ENCODE measurements around the gene TCHHL1. TPM values are rescaled to one million over a fixed set of nuclear protein-coding genes. Genes with fewer than 3 reads are reported as not detected.

TCHHL1 gene
- total RNA-seq: not detected in 2 replicates

DNA sequence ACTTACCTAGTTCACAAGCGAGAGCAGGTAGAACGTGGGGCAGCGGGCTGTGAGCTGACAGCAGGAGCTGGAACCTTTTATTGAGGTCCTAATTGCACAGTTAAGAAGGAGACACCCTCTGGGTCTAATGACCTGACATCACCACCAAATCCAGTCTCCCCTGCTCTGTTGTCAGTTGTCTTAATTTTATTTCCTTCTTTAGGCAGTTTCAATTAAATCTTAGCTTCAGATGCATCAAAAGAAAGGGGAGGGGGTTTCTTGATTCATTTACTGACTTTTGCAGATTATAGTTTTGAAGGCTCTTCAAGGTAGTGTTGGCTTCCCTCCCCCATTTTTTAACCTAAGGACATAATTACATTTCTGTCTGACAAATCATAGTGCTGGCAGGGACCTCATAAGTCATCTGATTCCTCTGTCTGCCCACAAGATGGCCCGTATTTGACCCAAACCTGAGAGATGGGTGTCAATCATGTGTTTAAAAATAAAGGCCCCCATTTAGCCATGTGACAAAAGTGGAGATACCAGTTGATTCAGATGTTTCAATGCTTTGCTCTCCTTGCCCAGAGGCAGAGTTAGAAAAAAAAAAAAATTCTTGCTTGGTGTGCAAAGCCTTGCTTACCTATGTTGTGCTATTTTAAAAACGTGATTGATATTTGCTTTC lies at the start of gene TCHHL1:
TCHHL1 (minus strand) TSS at position 51 of the 661 bp plus-strand sequence. CDS start 921 bp downstream, outside the sequence.
- intact Hi-C loops (cut with micrococcal nuclease): no loop called here

DNA sequence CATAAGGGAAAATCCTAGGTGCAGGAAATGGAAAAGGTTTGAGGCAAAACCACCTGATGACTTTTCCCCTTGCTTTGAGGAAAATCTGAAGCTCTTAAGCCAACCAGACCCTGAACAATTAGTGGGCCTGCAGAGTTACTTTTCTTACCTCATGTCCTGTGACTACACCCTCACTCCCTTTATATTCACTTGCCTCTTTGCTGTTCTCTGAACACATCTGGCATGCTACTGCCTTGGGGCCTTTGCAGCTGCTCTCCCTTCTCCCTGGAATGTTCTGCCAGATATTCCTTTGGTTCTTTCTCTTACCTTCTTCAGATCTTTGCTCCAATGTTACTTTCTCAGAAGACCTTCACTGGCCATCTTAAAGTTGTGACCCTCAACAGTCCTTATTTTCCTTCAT lies 48.4 kb upstream of the TCHHL1 start:
- intact Hi-C loops (cut with micrococcal nuclease): no loop called here

DNA sequence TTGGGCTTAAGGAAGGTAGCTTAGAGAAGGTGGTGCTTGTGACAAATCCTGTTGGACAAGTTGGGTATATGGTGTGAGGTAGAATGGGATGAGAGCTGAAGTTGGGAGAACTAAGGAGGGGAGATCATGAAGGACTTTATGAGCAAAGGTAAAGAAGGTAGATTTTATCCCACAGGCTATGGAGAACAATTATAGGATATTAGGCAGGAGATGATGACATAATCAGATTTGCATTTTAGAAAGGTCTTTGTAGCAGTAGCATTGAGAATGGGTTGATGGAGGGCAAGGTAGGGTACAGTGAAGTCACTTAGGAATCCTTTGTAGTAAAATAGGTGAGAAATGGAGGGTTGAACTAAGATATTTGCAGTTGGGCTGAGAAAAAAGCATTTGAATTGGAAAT lies 41.3 kb upstream of the TCHHL1 start:
- intact Hi-C loops (cut with micrococcal nuclease): no loop called here

DNA sequence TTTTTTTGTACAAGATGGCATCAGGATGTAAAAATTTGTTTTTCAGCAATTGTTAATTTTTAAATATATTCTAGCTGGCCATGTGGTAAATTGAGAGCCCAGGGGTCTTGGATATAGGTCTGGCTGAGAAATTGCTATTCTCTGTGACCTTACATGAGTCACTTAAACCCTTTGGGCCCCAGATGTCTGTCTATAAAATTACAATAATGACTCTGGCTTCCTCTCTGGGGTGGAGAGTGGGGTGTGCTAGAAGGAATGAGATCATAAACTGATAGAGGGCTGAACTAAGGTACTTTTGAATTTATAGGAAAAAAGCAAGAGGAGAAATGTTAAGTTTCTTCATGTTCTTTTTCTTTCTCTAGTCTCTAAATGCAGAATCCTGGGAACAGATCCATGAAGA lies 38.8 kb upstream of the TCHHL1 start:
- intact Hi-C loops (cut with micrococcal nuclease): no loop called here

DNA sequence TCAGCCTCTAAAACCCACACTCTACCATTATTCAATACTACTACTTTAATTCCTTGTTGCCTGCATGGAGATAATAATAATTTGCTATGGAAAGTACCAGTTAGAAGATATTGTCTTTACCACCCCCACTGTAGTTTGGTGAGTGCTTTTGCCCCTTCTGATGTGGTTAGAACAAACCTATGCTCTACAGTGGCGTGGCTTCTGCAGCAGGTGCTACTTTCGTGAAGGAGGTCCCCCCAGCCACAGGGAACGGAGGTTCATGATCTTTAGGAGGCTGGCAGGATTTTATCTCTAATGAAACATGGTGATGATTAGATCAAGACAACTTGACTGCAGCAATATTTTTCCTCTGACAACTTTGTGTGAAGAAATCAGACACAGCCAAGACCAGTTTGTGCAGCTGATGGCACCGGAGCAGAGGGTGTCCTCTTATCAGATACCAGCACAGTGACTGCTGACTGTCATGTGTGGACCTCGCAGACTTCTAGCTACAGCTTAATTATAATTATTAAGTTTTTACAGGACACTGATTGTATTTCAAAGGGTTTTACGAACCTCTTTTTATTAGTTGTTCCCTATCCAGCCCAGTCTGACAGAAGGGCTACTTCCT lies 37.1 kb upstream of the TCHHL1 start:
- intact Hi-C loops (cut with micrococcal nuclease): no loop called here

DNA sequence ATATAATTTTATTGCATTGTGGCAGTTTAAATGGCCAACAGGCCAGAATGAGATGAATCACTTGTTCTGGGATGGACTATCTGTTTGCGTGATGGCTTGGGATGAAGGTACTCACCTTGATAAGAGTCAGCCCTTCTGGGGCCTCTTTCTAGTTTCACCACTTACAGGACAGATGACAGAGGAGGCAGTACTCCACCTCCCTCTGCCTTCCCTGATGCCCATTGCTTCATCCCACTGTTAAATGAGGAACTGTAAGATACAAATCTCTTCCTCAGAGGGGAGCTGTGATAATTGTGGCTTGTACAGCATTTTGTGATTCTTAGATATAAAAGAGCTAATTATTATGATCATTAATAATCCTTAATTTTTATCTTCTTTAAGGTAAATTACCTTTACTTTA lies 30.1 kb upstream of the TCHHL1 start:
- intact Hi-C loops (cut with micrococcal nuclease): no loop called here

DNA sequence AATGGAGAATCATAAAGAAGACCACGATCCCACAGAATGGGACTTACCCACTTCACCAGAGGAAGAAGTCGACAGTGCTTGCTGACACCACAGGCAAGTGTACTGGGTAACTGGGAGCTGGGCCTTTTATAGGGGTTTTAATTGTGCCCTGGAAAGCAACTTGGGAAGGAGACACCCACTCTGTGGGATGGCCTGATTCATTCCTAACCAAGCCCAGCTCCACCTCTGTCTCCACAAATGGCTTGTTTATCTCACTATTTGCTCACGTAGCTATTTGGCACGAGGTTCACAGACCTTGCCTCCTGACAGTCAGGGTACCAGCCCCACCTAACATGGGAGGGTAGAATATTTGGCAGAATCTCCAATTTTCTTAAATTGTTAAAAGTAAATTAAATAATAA lies 26.5 kb upstream of the TCHHL1 start, which contains the start of gene TCHH:
TCHH (minus strand) TSS at position 101 of the 400 bp plus-strand sequence. CDS start 1,364 bp downstream, outside the sequence.
- intact Hi-C loops (cut with micrococcal nuclease): no loop called here

DNA sequence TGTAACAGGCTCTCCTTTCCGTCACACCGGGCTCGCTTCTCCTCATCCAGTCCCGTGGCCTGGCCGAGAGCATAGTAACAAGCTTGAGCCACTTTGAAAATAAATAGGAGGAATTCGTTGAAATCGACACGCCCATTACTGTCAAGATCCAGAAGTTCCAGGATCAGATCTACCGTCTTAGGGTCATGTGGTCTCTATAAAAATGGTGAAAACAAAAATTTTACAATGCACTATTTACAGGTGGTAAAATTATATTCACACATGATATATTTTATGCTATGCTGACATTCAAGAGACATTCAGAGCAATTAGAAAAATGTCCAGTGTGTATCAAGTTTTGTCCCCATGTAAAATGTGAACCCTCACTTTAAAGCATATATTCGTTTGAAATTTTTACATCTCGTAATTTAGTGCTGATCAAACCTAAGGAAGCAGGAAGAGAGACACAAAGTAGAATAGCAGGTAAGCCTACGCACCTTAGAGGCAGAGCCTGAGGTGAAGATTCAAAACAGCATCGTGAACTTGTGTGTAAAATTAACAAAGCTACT lies 24.1 kb upstream of the TCHHL1 start:
- intact Hi-C loops (cut with micrococcal nuclease): loop anchor here (5.0 kb wide), 2 partner anchors 61 to 74 kb away; no protein-coding TSS in a partner anchor

DNA sequence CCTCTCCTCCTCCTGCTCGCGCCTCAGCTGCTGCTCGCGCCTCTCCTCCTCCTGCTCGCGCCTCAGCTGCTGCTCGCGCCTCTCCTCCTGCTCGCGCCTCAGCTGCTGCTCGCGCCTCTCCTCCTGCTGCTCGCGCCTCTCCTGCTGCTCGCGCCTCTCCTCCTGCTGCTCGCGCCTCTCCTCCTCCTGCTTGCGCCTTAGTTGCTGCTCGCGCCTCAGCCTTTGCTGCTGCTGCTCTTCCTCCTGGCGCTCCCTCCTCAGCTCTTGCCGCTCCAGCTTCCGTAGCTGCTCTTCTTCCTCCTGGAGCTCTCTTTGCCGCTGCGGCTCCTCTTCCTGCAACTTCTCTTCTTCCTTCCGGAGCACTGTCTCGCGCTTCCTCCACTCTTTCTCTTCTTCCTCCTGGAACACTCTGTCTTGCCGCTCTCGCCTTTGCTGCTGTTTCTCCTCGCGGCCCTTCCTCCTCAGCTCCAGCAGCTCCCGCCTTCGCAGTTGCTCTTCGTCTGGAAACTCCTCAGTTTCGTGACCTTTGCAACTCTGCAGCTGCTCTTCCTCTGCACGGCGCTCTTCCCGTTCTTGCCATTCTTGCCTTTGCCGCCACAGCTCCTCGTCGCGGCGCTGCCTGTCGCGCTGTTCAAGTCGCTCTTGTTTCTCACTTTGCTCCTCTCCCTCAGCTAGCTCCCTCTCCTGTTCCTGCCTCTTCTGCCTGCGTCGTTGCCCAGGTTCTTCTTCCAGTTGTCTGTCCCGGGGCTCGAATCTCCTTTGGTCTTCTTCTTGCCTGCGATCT lies 23.4 kb upstream of the TCHHL1 start:
- intact Hi-C loops (cut with micrococcal nuclease): loop anchor here (5.0 kb wide), 2 partner anchors 60 to 75 kb away; no protein-coding TSS in a partner anchor

DNA sequence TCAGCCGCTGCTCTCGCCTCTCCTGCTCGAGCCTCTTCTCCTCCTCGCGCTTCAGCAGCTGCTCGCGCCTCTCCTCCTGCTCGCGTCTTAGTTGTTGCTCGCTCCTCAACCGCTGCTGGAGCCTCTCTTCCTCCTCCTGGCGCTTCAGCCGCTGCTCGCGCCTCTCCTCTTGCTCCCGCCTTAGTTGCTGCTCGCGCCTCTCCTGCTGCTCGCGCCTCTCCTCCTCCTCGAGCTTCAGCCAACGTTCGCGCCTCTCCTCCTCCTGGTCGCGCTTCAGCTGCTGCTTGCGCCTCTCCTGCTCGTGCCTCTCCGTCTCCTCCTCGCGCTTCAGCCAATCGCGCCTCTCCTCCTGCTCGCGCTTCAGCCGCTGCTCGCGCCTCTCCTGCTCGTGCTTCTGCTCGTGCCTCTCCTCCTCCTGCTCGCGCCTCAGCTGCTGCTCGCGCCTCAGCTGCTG lies 22.7 kb upstream of the TCHHL1 start:
- intact Hi-C loops (cut with micrococcal nuclease): loop anchor here (5.0 kb wide), 2 partner anchors 59 to 76 kb away; no protein-coding TSS in a partner anchor

DNA sequence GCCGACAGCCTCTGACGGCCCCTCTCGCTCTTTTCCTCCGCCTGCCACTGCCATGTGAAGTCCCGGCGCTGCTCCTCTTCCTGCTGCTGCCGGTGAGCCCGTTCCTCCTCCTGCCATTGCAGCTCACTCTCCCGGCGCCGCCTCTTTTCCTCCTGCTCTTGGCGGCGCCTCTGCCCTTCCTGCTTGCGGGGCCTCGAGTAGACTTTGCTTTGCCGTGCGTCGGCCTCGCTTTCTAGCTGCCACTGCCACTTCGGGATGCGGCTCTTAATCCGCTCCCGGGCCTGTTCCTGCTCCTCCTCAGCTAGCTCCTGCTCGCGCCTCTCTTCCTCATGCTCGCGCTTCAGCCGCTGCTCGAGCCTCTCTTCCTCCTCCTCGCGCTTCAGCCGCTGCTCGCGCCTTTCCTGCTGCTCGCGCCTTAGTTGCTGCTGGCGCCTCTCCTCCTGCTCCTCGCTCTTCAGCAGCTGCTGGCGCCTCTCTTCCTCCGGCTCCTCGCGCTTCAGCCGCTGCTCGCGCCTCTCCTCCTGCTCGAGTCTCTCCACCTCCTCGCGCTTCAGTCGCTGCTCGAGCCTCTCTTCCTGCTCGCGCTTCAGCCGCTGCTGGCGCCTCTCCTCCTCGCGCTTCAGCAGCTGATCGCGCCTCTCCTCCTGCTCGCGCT lies 22.1 kb upstream of the TCHHL1 start:
- intact Hi-C loops (cut with micrococcal nuclease): loop anchor here (5.0 kb wide), 2 partner anchors 59 to 76 kb away; no protein-coding TSS in a partner anchor

DNA sequence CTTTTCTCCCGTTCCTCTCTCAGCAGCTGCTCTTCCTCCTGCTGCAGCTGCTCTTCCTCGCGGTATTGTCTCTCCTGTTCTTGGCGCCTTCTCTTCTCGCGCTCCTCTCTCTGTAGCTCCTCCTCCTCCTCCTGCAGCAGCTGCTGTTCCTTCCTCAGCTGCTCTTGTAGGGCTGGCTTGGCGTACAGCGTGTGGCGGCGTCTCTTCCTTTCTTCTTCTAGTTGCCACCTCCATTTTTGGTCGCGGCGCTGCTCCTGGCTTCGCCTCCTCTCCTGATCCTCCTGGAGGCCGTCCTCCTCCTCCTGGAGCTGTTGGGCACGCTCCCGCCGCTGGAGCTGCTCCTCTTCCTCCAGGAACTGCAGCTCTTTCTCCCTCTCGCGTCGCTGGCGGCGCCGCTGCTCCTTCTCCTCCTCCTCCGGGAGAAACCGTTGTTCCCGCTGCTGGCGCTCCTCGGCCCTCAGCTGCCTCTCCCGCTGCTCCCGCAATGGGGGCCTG lies 21.5 kb upstream of the TCHHL1 start:
- intact Hi-C loops (cut with micrococcal nuclease): loop anchor here (5.0 kb wide), 2 partner anchors 58 to 77 kb away; no protein-coding TSS in a partner anchor

DNA sequence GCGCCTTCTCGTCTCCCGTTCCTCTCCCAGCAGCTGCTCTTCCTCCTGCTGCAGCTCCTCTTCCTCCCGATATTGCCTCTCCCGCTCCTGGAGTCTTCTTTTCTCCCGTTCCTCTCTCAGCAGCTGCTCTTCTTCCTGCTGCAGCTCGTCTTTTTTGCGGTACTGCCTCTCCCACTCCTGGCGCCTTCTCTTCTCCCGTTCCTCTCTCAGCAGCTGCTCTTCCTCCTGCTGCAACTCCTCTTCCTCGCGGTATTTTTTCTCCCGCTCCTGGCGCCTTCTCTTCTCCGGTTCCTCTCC lies 21.1 kb upstream of the TCHHL1 start:
- intact Hi-C loops (cut with micrococcal nuclease): loop anchor here (5.0 kb wide), 2 partner anchors 58 to 77 kb away; no protein-coding TSS in a partner anchor

DNA sequence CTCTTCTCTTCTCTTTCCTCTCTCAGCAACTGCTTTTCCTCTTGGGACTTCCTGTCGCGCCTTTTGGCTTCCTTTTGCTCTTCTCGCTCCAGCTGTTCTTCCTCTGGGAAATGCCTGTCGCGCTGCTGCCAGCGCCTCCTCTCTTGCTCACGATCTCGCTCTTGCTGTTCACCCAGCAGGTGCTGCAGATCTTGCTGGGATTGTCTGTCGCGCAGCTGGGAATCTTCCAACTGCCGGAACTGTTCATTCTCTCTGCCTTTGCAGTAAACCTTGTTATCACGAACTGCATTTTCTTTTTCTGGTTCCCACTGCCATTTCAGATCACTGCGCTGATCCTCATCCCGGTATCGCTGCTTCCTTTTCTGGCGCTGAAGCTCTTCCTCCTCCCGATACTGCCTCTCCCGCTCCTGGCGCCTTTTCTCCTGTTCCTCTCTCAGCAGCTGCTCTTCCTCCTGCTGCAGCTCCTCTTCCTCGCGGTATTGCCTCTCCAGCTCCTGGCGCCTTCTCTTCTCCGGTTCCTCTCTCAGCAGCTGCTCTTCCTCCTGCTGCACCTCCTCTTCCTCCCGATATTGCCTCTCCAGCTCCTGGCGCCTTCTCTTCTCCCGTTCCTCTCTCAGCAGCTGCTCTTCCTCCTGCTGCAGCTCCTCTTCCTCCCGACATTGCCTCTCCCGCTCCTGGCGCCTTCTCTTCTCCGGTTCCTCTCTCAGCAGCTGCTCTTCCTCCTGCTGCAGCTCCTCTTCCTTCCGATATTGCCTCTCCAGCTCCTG lies 20.6 kb upstream of the TCHHL1 start:
- intact Hi-C loops (cut with micrococcal nuclease): no loop called here

DNA sequence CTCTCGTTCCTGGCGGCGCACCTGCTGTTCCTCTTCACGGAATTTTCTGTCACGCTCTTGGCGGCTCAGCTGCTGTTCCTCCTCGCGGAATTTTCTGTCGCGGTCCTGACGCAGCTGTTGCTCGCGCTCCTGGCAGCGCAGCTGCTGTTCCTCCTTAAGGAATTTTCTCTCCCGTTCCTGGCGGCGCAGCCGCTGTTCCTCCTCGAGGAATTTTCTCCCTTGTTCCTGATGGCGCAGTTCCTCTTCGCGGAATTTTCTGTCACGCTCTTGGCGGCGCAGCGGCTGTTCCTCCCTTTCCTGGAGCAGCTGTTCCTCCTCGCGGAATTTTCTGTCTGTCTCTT lies 20.0 kb upstream of the TCHHL1 start:
- intact Hi-C loops (cut with micrococcal nuclease): no loop called here

DNA sequence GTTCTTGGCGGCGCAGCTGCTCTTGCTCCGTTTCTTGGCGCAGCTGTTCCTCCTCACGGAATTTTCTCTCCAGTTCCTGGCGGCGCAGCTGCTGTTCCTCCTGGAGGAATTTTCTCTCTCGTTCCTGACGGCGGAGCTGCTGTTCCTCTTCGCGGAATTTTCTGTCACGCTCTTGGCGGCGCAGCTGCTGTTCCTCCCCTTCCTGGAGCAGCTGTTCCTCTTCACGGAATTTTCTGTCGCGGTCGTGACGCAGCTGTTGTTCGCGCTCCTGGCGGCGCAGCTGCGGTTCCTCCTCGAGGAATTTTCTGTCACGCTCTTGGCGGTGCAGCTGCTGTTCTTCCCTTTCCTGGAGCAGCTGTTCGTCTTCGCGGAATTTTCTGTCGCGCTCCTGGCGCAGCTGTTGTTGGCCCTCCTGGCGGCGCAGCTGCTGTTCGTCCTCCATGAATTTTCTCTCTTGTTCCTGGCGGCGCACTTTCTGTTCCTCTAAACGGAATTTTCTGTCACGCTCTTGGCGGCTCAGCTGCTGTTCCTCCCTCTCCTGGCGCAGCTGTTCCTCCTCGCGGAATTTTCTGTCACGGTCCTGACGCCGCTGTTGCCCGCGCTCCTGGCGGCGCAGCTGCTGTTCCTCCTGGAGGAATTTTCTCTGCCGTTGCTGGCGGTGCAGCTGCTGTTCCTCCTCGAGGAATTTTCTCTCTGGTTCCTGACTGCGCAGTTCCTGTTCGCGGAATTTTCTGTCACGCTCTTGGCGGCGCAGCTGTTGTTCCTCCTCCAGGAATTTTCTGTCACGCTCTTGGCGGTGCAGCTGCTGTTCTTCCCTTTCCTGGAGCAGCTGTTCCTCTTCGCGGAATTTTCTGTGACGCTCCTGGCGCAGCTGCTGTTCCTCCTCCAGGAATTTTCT lies 19.4 kb upstream of the TCHHL1 start:
- intact Hi-C loops (cut with micrococcal nuclease): no loop called here

DNA sequence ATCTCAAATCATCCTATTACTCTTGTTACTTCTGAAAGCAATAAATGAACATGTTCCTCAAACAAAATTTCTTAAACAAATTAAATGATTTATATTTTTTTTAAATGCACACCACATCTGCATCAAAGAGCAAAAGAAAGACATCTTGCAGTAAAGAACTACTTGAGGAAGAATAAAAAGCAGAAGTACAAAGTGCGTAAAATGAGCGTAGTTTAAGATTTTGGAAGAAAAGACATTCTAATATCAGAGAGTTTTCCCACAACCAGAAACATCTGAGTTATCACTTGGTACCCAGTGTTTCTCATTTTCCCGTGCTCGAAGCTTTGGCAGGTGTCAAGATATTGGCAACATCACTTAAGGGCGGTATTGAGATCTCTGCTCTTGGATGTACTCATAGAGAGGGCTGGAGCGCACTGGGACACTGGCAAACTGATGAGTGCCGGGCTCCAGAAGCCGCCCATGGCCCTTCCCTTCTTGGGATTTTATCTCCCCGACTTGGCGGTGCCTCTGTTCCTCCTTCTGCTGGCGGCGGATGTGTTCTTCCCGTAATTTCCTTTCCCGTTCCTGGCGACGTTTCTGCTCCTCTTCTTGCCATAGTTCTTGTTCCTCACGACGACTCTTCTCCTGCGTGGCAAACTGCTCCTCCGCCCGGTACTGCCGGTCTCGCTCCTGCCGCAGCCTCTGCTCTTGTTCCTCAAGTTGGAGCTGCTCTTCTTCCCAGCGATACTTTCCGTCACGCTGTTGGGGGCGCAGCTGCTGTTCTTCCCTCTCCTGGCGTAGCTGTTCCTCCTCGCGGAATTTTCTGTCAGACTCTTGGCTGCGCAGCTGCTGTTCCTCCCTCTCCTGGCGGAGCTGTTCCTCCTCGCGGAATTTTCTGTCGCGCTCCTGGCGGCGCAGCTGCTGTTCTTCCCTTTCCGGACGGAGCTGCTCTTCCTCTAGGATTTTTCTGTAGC lies 18.4 kb upstream of the TCHHL1 start:
- intact Hi-C loops (cut with micrococcal nuclease): no loop called here

DNA sequence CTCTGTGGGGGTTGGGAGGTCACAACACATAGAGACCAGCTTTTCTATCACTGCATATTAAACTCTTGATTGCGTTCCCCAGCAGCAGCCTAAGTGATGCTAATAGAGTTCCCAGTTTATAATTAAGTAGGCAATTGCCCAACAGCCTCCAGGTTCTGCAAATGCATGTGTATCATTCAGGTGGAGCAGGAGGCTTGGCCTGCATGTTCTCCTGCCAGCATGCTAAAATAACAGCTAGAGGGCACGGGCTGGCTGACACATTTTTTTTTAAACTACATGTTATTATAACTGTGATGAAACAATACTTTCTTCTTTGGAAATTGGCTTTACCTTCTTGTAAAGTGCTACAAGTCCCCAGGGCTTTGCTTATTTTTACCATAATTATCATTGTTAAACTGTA lies 16.0 kb upstream of the TCHHL1 start:
- intact Hi-C loops (cut with micrococcal nuclease): no loop called here

All from T-helper 2 cell treated with Interferon-gamma antibody and Interleukin-4, amounts not matched to agents 100 ng/mL and 5 ng/mL, for 36 hours (primary cell).